GM10847 (cell line): Measurements from ENCODE around the gene RPL13.

Experiments
- POLR2A ChIP-seq: IDR thresholded peaks from 2 replicates; pipeline ENCODE4 v1.6.1; 2011; ENCODE audit not compliant: insufficient read length; ENCODE audit errors: extremely low read depth

RPL13 gene

DNA sequence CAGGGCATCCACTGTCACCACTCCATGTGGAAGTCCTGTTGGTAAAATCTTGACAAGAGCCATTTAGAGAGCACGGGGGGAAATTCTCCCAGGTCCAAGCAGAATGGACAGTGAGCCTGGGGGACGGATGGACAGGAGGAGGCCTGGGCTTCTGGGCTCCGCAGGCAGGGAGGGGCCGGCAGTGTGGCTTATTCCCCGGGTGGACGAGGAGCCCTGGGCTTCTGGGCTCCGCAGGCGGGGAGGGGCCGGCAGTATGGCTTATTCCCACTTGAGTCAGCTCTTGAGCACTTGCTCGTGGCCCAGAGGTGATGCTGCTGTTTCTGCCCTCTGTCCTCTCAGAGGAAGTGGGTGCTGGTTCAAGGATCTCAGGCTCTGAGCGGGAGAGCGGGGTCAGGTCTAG, 22.2 kb upstream of the RPL13 start:
- TF ChIP-seq POLR2A, result no peak

- no peak for TF ChIP-seq POLR2A
Measured at GRCh38 chr16:89540557-89540956, 19.9 kb upstream of the RPL13 start.

GRCh38 chr16:89541792-89542191, 18.7 kb upstream of the RPL13 start:
- TF ChIP-seq POLR2A, result no peak

- TF ChIP-seq POLR2A, result no peak
Measured at GRCh38 chr16:89544113-89544512, 16.4 kb upstream of the RPL13 start.

DNA sequence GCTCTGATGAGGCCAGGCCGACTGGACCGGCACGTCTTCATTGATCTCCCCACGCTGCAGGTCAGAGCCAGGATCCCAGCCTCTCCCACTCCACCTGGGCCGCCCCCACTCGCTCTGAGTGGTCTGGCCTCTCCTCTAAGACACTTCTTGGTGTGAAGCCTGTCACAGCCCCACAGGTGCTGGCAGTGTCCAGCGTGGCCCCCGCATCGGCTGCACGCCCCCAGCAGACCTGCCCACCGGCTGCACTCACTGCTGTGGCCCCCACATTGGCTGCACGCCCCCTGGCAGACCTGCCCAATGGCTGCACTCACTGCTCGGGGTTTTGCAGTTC, 15.8 kb upstream of the RPL13 start:
- no peak for TF ChIP-seq POLR2A

DNA sequence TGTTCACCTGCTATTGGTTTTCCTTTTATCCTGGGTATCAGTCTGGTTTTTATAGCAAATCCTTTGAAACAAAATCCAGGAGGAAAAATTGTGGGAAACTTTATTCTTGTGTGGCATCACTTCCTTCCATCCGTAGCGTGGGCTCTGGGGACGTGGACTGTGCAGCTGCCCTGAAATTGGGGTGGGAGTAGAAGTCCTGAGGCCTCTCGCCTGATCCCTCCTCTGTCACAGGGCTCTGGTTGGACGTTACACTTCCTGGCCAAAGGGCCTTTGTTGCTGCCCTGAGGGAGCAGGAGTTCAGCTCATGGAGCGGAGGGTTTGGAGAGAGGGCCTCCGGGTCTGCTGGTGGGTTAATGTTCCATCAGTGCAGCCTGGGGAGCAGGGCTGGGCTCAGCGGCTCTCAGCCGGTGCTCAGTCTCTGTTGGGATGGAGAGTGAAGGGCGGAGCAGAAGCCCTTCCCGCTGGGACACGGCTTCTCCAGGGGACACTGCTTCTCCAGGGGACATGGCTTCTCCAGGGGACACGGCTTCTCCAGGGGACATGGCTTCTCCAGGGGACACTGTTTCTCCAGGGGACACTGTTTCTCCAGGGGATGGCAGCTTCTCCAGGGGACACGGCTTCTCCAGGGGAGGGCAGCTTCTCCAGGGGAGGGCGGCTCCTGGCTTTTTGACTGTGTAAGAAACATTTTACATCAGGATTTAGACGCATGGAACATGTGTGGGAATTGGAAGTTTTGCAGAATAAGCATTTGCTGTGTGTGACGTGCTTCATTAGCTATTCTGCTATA, 15.2 kb upstream of the RPL13 start:
- no peak for TF ChIP-seq POLR2A

DNA sequence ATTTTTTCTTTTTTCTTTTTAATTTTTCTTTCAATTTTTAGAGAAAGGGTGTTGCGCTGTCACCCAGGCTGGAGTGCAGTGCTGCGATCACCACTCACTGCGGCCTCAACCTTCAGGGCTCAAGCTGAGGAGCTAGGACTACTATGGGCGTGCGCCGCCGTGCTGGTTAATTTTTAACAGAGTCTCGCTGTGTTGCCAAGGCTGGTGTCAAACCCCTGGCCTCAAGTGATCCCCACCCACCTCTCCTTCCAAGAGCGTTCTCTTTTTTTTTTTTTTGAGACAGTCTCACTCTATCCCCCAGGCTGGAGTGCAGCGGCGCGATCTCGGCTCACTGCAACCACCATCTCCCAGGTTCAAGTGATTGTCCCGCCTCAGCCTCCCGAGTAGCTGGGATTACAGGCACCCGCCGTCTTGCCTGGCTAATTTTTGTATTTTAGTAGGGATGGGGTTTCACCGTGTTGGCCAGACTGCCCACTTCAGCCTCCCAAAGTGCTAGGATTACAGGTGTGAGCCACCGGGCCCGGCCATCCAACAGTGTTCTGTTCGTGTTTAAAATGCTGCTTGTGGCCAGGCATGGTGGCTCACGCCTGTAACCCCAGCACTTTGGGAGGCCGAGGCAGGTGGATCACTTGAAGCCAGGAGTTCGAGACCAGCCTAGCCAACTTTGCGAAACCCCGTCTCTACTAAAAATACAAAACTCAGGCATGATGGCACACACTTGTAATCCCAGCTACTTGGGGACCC, 14.5 kb upstream of the RPL13 start:
- TF ChIP-seq POLR2A, result no peak

GRCh38 chr16:89546781-89547180, 13.7 kb upstream of the RPL13 start:
- no peak for TF ChIP-seq POLR2A

- no peak for TF ChIP-seq POLR2A
Measured at GRCh38 chr16:89547291-89547690, 13.2 kb upstream of the RPL13 start.

- TF ChIP-seq POLR2A, result no peak
Measured at GRCh38 chr16:89547860-89548259, 12.6 kb upstream of the RPL13 start.

DNA sequence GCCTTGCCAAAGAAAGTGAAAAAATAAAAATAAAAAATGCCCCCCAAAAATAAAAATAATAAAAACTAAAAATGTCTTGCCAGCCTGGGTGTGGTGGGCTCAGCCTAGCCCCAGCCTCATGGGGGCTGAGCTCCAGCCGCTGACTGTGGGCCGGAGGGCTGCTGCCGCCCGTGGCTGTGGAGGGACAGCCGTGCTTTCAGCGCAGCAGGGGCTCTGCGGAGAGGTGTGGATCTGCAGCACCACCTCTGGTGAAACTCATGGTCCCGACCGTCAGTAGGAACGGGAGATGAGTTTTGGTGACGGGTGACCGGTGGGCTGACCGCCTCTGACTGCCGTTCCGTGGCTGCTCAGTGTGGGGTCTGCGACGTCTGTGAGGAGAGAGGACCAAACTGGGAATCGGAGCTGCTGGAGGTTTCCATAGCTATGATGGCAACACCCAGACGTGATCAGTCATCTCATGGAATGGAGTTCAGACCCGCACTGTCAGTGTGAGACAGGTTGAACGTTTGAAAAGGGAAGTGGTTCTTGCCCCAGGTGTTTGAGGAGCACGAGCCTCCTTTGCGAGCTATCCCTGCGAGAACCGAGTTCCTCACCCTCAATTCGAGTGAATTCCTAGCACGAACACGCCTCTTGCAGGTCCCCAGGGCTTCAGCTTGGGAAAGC, 12.0 kb upstream of the RPL13 start:
- no peak for TF ChIP-seq POLR2A

- no peak for TF ChIP-seq POLR2A
Measured at GRCh38 chr16:89549007-89549700, 11.3 kb upstream of the RPL13 start.

DNA sequence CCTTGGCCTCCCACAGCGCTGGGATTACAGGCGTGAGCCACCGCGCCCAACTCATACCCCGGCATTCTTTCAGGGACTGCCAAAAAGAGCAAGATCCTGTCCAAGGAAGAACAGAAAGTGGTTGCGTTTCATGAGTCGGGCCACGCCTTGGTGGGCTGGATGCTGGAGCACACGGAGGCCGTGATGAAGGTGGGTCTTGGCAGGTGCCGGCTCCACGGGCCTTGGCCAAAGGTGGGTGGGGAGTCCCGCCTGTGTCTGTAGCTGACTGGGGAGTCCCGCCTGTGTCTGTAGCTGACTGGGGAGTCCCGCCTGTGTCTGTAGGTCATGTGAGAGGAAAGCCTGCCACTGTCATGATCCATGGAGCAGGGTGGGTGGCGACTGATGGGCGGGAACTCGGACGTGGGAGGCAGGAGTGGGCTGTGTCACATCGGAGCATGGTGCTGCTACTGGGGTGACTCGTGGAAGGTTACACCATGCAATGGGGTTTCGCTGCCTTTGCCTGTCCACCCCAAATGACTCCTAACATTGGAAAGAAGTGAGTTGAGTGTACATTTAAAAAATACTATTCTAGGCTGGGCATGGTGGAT, 10.0 kb upstream of the RPL13 start:
- no peak for TF ChIP-seq POLR2A

DNA sequence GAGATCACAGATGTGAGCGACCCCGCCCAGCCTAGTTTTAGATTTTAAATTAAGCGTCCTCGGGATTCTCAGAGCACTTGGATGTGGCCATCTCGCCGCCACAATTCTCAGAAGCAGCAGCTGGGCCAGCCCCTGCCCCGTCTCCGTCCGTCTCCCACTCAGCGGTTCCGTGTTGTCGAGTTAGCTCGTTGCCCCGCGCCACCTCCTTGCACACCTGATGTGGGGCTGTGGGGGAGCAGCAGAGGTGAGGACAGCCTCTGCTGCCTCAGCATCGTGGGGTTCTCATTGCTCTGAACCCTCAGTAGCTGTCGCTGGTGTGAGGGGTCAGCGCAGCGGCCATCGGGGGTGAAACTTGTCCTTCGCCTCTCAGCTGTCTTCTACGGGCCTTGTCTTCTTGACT, 8.2 kb upstream of the RPL13 start:
- no peak for TF ChIP-seq POLR2A

DNA sequence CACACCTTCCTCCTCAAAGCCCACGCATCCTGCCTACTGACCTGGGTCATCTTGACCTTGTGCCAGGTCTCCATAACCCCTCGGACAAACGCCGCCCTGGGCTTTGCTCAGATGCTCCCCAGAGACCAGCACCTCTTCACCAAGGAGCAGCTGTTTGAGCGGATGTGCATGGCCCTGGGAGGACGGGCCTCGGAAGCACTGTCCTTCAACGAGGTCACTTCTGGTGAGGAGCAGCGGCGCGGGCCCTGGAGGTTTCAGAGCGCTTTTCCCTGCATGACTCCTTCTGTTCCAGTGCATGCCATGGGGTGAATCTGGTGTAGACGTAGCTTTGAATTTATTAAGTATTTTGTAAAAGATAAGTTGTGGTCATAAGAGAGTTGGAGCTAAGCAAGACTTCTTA, 7.6 kb upstream of the RPL13 start:
- TF ChIP-seq POLR2A, result no peak
